ENCODE data around the gene MUC6. TPM values are rescaled to one million over a fixed set of nuclear protein-coding genes. Genes with fewer than 3 reads are reported as not detected.

The MUC6 gene
- total RNA-seq, 4 donors from 2014 or later, result not detected

GRCh38 chr11:1017269-1018005 lies 19.1 kb downstream of the MUC6 start:
- TF ChIP-seq, protein P1, sequence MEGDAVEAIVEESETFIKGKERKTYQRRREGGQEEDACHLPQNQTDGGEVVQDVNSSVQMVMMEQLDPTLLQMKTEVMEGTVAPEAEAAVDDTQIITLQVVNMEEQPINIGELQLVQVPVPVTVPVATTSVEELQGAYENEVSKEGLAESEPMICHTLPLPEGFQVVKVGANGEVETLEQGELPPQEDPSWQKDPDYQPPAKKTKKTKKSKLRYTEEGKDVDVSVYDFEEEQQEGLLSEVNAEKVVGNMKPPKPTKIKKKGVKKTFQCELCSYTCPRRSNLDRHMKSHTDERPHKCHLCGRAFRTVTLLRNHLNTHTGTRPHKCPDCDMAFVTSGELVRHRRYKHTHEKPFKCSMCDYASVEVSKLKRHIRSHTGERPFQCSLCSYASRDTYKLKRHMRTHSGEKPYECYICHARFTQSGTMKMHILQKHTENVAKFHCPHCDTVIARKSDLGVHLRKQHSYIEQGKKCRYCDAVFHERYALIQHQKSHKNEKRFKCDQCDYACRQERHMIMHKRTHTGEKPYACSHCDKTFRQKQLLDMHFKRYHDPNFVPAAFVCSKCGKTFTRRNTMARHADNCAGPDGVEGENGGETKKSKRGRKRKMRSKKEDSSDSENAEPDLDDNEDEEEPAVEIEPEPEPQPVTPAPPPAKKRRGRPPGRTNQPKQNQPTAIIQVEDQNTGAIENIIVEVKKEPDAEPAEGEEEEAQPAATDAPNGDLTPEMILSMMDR (IDR thresholded peaks at IDR 0.05; ENCODE audit: low read depth), result no peak

DNA sequence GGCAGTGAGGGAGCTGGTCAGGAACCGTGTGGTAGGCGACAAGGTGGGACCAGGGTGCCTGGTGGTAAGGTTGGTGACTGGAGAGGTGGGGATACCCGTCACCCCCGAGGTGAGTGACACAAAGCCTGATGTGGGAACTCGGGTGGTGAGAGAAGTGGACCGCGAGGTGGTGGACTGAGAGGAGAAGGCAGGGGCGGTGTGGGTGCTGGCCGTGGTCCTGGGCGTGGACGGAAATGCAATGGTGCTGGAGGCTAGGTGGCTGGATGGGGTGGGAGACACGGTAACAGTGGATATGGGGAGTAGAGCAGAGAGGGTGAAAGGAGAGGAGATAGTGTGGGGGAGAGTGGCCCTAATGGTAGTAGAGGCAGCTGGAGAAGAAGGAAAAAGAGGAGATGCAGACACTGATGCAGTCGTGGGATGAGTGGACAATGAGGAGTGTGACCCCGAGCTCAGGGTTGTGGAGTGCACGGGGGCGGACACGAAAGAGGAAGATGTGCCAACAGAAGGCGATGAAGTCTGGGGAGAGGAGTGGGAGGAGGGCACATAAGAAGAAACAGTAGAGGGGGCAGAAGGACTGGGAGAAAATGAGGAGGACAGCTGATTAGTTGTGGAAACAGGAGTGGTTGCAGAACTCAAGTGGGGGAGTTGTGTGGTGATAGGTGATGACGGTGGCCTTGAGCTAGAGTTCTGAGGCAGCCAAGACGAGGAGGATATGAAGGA lies 20.5 kb downstream of the MUC6 start:
- TF ChIP-seq, protein P1 (IDR thresholded peaks at IDR 0.05; ENCODE audit: low read depth), result no peak

DNA sequence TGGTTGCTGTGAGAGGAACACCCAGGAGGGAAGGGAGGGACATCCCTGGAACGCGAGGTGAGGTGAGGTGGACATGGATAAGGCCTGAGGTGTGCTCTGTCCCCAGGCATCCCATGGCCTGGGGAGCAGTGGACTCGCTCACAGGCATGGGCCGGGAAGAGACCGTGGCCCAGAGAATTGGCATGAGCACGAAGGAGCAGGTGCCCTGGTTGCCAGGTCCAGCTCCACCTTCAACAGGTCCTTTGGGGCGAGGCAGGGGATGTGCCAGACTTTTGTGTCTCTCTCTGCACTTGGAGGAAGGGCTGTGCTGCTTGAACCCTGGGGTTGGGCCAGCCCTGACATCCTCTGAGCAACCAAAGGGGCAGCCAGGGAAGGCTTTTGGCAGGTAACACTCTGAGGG lies 21.5 kb downstream of the MUC6 start:
- TF ChIP-seq, protein P1 (IDR thresholded peaks at IDR 0.05; ENCODE audit: low read depth), result no peak

DNA sequence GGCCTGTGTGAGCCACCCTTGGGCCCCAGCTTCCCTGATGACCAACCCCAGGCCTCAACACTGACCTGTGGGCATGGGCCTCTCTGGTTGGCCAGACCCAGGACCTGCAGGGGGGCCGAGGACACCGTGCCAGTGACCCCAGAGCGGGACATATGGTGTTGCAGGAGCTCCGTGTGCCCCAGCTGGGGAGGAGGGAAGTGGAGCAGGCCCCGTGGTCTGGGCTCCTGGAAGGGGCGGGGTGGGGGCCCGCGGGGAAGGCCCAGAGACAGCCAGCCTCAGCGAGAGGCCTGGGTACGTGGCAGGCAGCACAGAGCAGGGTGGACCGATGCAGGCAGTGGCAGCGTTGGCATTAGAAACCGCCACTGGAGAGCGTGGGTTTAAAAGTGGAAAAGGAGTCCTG lies 22.2 kb downstream of the MUC6 start:
- TF ChIP-seq, protein P1 (IDR thresholded peaks at IDR 0.05; ENCODE audit: low read depth), result no peak

DNA sequence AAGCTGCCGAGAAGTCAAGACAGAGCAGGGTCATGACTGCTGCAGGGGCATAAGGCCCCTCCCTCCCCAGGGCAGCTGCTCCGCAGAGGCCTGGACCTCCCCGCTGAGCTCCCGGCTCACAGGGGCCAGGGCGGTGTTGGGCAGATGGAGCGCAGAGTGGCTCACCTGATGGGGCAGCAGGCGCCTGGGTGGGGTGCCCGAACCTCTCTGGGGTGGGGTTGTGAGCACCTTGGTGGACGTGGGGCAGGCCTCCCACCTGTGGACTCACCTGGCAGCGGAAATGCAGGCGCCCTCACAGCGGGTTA lies 22.9 kb downstream of the MUC6 start:
- TF ChIP-seq, protein P1 (IDR thresholded peaks at IDR 0.05; ENCODE audit: low read depth), result no peak

DNA sequence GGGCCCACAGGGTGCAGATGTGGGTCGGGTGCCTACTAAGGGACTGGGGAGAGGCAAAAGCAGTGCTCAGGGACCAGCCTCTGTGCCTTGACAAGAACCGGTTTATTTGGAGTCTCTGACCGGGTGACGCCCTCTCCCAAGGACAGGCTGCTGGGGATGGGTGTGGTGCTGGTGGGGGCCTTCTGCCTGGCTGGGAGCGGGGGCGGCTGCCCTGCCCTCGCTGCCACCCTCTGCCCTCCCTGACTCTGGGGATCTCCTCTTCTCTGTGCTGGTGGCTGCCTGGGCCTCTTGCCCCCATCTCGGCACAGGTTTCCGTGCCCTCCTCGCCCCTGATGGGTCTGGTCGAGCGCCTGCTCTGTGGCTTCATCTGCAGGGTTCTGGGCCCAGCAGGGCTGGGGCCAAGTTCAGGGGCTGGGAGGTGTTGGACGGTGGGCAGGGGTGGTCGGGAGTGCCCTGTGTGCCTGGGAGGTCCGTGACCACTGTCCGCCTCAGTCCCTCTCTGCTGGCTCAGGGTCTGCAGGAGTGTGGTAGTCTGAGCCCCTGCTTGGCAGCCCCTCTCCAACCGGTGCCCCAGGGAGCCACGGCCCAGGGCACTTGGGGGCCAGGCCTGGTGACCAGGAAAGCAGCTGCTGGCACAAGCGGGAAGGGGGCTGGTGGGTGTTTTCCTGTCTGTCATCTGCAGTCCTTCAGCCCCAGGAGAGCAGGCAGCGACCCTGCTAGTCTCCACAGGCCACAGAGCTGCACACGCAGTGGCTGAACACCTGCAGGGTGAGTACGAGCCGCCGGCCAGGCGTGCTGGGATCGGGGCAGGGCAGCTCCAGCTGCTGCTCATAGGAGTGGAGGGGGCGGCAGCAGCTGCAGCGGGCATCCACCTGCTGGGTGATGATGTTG lies 23.5 kb downstream of the MUC6 start:
- TF ChIP-seq, protein P1 (IDR thresholded peaks at IDR 0.05; ENCODE audit: low read depth), result no peak

DNA sequence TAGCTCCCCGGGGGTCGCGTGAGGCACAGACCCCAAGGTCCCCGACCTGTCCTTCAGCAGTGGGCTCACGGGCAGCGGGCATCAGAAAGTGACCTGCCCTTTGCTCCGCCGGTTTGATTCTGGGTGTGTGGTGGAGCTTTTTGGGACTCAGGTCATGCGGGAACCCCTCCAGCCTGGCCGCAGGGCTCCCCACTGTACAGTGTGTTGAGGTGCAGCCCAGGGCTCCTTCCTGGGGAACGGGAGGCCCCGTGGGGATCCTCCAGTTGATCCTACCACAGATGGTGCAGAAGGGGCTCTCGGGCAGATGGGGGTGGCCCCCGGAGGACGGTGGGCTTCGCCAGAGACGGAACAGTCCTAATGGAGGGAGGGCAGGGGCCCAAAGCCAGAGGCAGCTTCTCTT lies 24.2 kb downstream of the MUC6 start:
- TF ChIP-seq, protein P1 (IDR thresholded peaks at IDR 0.05; ENCODE audit: low read depth), result no peak
